ENCODE results near the gene NT5M.
A peak's percentile ranks its signal among the peaks of the same experiment; 100 is the strongest.

DNA sequence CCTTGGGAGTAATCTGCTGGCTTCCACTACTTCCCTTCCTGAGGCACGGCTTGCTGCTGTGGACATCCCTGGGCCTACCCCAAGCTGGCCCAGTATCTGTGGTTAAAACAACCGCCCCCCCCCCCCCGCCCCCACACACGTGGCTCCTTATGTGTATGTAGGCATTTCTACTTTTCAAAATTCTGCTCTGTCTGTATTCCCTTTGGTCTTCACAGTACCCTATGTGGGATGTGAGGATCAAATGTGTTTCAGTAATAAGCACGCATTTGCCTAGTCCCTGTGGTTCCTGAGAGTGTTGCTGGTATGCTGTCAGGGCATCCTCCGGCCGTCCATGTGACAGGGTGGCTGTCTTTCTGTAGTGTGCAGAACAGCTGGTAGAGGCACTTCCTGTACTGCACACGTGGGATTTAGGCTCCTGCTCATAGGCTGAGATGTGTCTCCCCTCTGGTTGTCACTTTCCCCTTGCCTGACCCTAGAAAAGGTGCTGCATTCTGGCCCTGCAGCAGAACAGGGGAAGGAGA, 2.2 kb downstream of the NT5M start:
- TF ChIP-seq, protein P1, sequence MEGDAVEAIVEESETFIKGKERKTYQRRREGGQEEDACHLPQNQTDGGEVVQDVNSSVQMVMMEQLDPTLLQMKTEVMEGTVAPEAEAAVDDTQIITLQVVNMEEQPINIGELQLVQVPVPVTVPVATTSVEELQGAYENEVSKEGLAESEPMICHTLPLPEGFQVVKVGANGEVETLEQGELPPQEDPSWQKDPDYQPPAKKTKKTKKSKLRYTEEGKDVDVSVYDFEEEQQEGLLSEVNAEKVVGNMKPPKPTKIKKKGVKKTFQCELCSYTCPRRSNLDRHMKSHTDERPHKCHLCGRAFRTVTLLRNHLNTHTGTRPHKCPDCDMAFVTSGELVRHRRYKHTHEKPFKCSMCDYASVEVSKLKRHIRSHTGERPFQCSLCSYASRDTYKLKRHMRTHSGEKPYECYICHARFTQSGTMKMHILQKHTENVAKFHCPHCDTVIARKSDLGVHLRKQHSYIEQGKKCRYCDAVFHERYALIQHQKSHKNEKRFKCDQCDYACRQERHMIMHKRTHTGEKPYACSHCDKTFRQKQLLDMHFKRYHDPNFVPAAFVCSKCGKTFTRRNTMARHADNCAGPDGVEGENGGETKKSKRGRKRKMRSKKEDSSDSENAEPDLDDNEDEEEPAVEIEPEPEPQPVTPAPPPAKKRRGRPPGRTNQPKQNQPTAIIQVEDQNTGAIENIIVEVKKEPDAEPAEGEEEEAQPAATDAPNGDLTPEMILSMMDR (IDR thresholded peaks at IDR 0.05 in 8 of 11, conservative IDR thresholded peaks at IDR 0.05 in 3 of 11): no peak
- TF ChIP-seq POLR2AphosphoS5 (IDR thresholded peaks at IDR 0.05) (peak in 2 of 3 donors; percentile 42 to 64), POLR2A (IDR thresholded peaks at IDR 0.05) (no peak)

Measured in spleen (tissue), 7 donors.